B cell (primary cell): Measurements from ENCODE around the gene CRAMP1.

Experiments used
- CTCF ChIP-seq: fragments of 200-600 bp; IDR thresholded peaks from one replicate; pipeline ENCODE4 v1.8.0; 2022; ENCODE audit warnings: antibody characterized with exemption, mild to moderate bottlenecking
- EZH2 ChIP-seq: IDR thresholded peaks from 2 replicates; pipeline ENCODE4 v1.6.1; 2012; ENCODE audit warnings: borderline replicate concordance, low read depth, mild to moderate bottlenecking, moderate library complexity, low read length; ENCODE audit not compliant: insufficient read depth, poor library complexity, severe bottlenecking

- TF ChIP-seq CTCF (no peak), EZH2 (no peak)
These were observed 31.9 kb upstream of the CRAMP1 start for GRCh38 chr16:1580256-1580655.
